SU-DHL-6 (cell line): Measurements from ENCODE around the gene TOP2A.

Source experiments
- H2AFZ ChIP-seq: fragments of 200-600 bp; sonication (generic); 2 replicates; pipeline ENCODE4 v1.6.1; 2014; ENCODE audit warnings: low read depth, mild to moderate bottlenecking, moderate library complexity, mixed read lengths, antibody characterized with exemption, low read length; ENCODE audit not compliant: severe bottlenecking
- H3F3A ChIP-seq: fragments of 200-600 bp; shearing (Covaris generic); 2 replicates; pipeline ENCODE4 v1.6.0; 2016; ENCODE audit warnings: antibody characterized with exemption, mild to moderate bottlenecking; ENCODE audit not compliant: insufficient read depth
- H3K27ac ChIP-seq: fragments of 200-600 bp; sonication (generic); 2 replicates; pipeline ENCODE4 v1.5.1; 2016; ENCODE audit warnings: low read depth, mild to moderate bottlenecking, low read length, moderate library complexity, mixed read lengths
- H3K27me3 ChIP-seq: fragments of 200-600 bp; sonication (generic), shearing (Covaris generic); 2 replicates; pipeline ENCODE4 v1.6.0; 2014; ENCODE audit warnings: mild to moderate bottlenecking, low read length
- H3K36me3 ChIP-seq: fragments of 200-600 bp; sonication (generic); 2 replicates; pipeline ENCODE4 v1.6.1; 2014; ENCODE audit warnings: mild to moderate bottlenecking, low read length, mixed read lengths
- H3K4me2 ChIP-seq: fragments of 300-600, 200-600 bp; shearing (Covaris generic), sonication (generic); 2 replicates; pipeline ENCODE4 v1.6.0; 2014; ENCODE audit warnings: low read length, low read depth, mild to moderate bottlenecking; ENCODE audit not compliant: poor library complexity, severe bottlenecking
- H3K4me3 ChIP-seq: fragments of 200-600 bp; sonication (generic); 2 replicates; pipeline ENCODE4 v1.5.1; 2014; ENCODE audit warnings: antibody characterized with exemption, low read length, mild to moderate bottlenecking, mixed read lengths; ENCODE audit not compliant: insufficient read depth, poor library complexity, severe bottlenecking
- H3K79me2 ChIP-seq: fragments of 200-600 bp; sonication (generic); 2 replicates; pipeline ENCODE4 v1.6.1; 2014; ENCODE audit warnings: mild to moderate bottlenecking, low read length, moderate library complexity; ENCODE audit not compliant: insufficient read depth
- H3K9ac ChIP-seq: fragments of 200-600 bp; sonication (generic); 2 replicates; pipeline ENCODE4 v1.7.0; 2014; ENCODE audit warnings: mild to moderate bottlenecking, low read length
- H3K9me2 ChIP-seq: fragments of 200-600 bp; sonication (generic); replicated peaks from 2 replicates; pipeline ENCODE4 v1.6.1; 2014; ENCODE audit warnings: low read length; ENCODE audit not compliant: insufficient read depth
- H3K9me3 ChIP-seq: fragments of 200-600 bp; sonication (generic); 2 replicates; pipeline ENCODE4 v1.6.1; 2014; ENCODE audit warnings: low read length, mixed read lengths; ENCODE audit not compliant: insufficient read depth
- H4K20me1 ChIP-seq: fragments of 200-600 bp; sonication (generic); 2 replicates; pipeline ENCODE4 v1.6.1; 2014; ENCODE audit warnings: low read depth, mild to moderate bottlenecking, antibody characterized with exemption, low read length, moderate library complexity, mixed read lengths
- EZH2phosphoT487 ChIP-seq: fragments of 200-600 bp; sonication (generic), shearing (Covaris generic); conservative IDR thresholded peaks from 2 replicates; pipeline ENCODE4 v1.6.1; 2018; ENCODE audit warnings: mild to moderate bottlenecking, antibody characterized with exemption, low read length, moderate library complexity, mixed read lengths
- TF ChIP-seq, protein P1 (sequence below): fragments of 200-600 bp; sonication (generic); IDR thresholded peaks from one replicate; pipeline ENCODE4 v1.5.1; 2017; ENCODE audit warnings: antibody characterized with exemption, mild to moderate bottlenecking, low read length, moderate library complexity; ENCODE audit not compliant: insufficient read depth, poor library complexity, severe bottlenecking

The TOP2A gene

DNA sequence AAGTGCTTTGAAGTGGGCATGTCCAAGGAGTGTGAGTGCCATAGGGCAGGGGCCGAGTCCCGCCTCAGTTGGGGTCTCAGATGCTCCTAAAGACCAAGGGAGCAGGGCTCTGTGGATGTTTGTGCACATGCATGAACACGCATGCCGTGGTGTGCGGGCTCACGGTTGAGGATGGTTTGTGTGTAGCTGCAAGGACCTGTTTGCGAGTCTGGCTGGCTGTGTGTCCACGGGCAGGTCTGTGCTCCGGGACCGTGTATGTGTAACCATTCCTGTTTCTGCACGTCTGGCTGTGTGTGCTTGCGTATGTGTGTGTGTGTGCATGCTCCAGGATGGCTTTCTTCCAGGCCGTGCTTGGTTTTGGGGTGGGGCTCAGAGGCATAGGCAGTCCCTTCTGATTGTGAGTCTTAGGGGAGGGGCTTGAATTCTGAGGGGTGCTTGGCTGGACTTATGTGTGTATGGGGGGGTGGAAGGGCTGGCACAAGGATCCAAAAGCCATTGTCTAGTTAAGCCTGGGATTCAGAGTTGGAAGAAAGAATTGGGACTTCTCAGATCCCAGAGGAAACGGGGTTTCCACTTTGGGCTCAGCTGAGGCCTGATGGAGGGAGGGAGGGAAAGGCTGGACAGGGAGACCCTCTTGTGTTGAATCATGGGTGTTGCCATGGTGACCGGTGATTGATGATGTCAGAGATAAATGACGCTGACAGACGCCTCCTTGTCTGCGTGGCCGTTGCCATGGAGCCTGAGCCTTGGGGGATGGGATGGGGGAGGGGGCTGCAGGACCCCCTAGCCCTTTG, 67.6 kb downstream of the TOP2A start:
- no peaks in the 10 kb centered on the region for H3K27me3 ChIP-seq
- no peaks in the 10 kb centered on the region for H3K9me2 ChIP-seq
- H3K9me3 ChIP-seq = no peaks in the 10 kb centered on the region
- TF ChIP-seq, protein P1, sequence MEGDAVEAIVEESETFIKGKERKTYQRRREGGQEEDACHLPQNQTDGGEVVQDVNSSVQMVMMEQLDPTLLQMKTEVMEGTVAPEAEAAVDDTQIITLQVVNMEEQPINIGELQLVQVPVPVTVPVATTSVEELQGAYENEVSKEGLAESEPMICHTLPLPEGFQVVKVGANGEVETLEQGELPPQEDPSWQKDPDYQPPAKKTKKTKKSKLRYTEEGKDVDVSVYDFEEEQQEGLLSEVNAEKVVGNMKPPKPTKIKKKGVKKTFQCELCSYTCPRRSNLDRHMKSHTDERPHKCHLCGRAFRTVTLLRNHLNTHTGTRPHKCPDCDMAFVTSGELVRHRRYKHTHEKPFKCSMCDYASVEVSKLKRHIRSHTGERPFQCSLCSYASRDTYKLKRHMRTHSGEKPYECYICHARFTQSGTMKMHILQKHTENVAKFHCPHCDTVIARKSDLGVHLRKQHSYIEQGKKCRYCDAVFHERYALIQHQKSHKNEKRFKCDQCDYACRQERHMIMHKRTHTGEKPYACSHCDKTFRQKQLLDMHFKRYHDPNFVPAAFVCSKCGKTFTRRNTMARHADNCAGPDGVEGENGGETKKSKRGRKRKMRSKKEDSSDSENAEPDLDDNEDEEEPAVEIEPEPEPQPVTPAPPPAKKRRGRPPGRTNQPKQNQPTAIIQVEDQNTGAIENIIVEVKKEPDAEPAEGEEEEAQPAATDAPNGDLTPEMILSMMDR = no peak
- TF ChIP-seq EZH2phosphoT487 = no peak
- H3K9ac ChIP-seq = no peak overlapping the region
- no peak overlapping the region for H2AFZ ChIP-seq
- H3F3A ChIP-seq = no peaks in the 10 kb centered on the region
- H3K4me2 ChIP-seq = no peak overlapping the region
- no peaks in the 10 kb centered on the region for H3K79me2 ChIP-seq
- no peak overlapping the region for H3K4me3 ChIP-seq
- no peaks in the 10 kb centered on the region; the same call in 1 of the 2 replicates for H4K20me1 ChIP-seq
- H3K36me3 ChIP-seq = no peaks in the 10 kb centered on the region
- no peak overlapping the region for H3K27ac ChIP-seq

DNA sequence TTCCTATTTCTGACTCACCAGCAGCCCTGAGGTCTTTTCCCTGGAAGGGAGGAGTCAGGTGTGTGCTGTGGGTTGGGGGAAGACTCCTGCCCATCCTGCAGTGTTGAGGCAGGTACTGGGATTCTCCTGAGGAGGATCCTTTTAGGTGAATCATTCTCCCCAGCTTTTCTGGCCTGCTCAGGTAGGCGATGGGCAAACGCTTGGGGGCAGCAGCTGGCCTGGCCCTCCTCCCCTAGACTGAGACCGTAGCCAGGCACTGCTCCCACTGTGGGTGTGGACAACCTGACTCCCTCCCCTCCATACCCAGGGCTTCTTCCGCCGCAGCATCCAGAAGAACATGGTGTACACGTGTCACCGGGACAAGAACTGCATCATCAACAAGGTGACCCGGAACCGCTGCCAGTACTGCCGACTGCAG, 68.2 kb downstream of the TOP2A start:
- Histone ChIP-seq H3K36me3 (no peaks in the 10 kb centered on the region), H2AFZ (no peak overlapping the region), H3F3A (no peaks in the 10 kb centered on the region), H3K79me2 (no peaks in the 10 kb centered on the region), H3K9me3 (no peaks in the 10 kb centered on the region), H4K20me1 (no peaks in the 10 kb centered on the region; the same call in 1 of the 2 replicates), H3K9me2 (no peaks in the 10 kb centered on the region), H3K4me3 (no peak overlapping the region), H3K4me2 (no peak overlapping the region), H3K27ac (no peak overlapping the region), H3K27me3 (no peaks in the 10 kb centered on the region), H3K9ac (no peak overlapping the region)
- TF ChIP-seq, protein P1 = no peak
- TF ChIP-seq EZH2phosphoT487 = no peak

DNA sequence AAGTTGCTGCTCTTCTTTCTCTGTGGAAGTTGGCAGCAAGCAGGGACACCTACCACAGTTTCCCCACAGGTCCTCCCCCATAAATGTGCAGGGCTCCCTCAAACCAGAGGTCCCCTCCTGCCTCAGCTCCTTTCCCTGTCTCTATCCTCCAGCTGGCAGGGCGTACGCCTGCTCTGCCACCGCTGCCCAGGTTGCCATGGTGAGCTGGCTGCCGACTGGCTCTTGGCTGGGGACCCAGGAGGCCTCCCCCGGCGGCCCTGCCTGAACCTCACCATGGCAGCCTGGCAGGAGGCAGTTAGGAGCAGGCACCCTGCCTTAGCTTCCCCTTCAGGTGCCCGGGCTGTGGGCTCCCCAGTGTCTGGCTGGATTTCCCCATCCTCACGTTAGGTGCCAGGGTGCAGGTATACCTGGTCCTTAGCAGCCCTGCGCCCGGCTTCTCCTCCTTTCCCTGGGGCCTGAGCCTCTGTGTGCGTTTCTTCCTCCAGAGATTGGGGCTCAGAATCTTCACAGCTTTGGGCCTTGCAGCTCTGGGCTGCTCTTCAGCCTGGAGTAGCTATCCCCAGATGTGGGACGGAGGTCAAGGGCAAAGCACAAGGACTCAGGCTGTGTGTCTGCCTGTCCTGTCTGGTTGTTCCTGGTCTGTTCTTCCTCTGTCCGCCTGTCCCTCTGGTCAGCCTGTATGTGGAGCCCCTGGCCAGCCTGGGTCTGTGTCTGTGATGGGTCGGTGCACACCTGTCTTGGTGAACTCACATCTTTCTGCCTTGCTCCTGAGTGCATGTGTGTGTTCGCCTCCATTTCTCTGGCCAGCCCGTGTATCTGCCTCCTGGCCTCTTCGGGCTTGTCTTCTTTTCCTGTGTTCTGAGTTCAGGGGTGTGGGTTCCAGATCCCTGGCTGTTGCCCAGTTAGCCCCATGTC, 68.9 kb downstream of the TOP2A start:
- Histone ChIP-seq H3K9me3 (no peaks in the 10 kb centered on the region), H3F3A (no peaks in the 10 kb centered on the region), H3K79me2 (no peaks in the 10 kb centered on the region), H3K27me3 (no peaks in the 10 kb centered on the region), H3K36me3 (no peaks in the 10 kb centered on the region), H4K20me1 (no peaks in the 10 kb centered on the region; the same call in 1 of the 2 replicates), H3K4me2 (no peak overlapping the region), H3K4me3 (no peak overlapping the region), H3K27ac (no peak overlapping the region), H3K9ac (no peak overlapping the region), H2AFZ (no peak overlapping the region), H3K9me2 (no peaks in the 10 kb centered on the region)
- TF ChIP-seq EZH2phosphoT487 = no peak
- TF ChIP-seq, protein P1 = no peak
